Stimulated activated CD8-positive, alpha-beta memory T cell treated with anti-CD3 and anti-CD28 coated beads, Interleukin-15, amount 100 ng/mL, for 4 hours (primary cell): ENCODE data around the gene SLC24A4.

Experiments used
- DNase-seq, 2 donors: peaks; one replicate each; pipeline ENCODE4 v3.0.0-alpha.2; 2020; ENCODE audit warnings: low read depth in 2 of 2

The SLC24A4 gene

GRCh38 chr14:92323011-92323915 lies at the start of gene SLC24A4:
Gene SLC24A4, plus strand, starts transcription at chr14:92323165. Its CDS starts 666 bp downstream, at chr14:92323831.
- DNase-seq, result no peak

GRCh38 chr14:92273166-92273565 lies 49.8 kb upstream of the SLC24A4 start:
- no peak for DNase-seq

- DNase-seq, result no peak
Measured at GRCh38 chr14:92274055-92274454, 48.9 kb upstream of the SLC24A4 start.

- no peak for DNase-seq
Measured at GRCh38 chr14:92276074-92276473, 46.9 kb upstream of the SLC24A4 start.

- DNase-seq, result no peak
Measured at GRCh38 chr14:92277031-92277430, 45.9 kb upstream of the SLC24A4 start.

GRCh38 chr14:92280554-92281262 lies 42.3 kb upstream of the SLC24A4 start:
- no peak for DNase-seq

GRCh38 chr14:92282669-92283068 lies 40.3 kb upstream of the SLC24A4 start:
- no peak for DNase-seq

GRCh38 chr14:92285311-92285710 lies 37.7 kb upstream of the SLC24A4 start:
- no peak for DNase-seq

- no peak for DNase-seq
Measured at GRCh38 chr14:92287987-92288386, 35.0 kb upstream of the SLC24A4 start.

GRCh38 chr14:92288994-92289660 lies 33.8 kb upstream of the SLC24A4 start:
- DNase-seq, result no peak

- no peak for DNase-seq
Measured at GRCh38 chr14:92292673-92293072, 30.3 kb upstream of the SLC24A4 start.

GRCh38 chr14:92294506-92294905 lies 28.5 kb upstream of the SLC24A4 start:
- DNase-seq, result no peak

GRCh38 chr14:92297818-92298595 lies 25.0 kb upstream of the SLC24A4 start:
- no peak for DNase-seq

- no peak for DNase-seq
Measured at GRCh38 chr14:92302481-92302880, 20.5 kb upstream of the SLC24A4 start.

GRCh38 chr14:92308716-92309115 lies 14.2 kb upstream of the SLC24A4 start:
- DNase-seq, result no peak

GRCh38 chr14:92309968-92310530 lies 12.9 kb upstream of the SLC24A4 start:
- no peak for DNase-seq

GRCh38 chr14:92310776-92311375 lies 12.1 kb upstream of the SLC24A4 start:
- no peak for DNase-seq

GRCh38 chr14:92314182-92314581 lies 8.8 kb upstream of the SLC24A4 start:
- DNase-seq, result no peak

GRCh38 chr14:92315050-92315805 lies 7.7 kb upstream of the SLC24A4 start:
- DNase-seq, result no peak

GRCh38 chr14:92316176-92316575 lies 6.8 kb upstream of the SLC24A4 start:
- DNase-seq, result no peak
